Endothelial cell of umbilical vein (primary cell): ENCODE measurements around the gene PYROXD2. TPM values are rescaled to one million over a fixed set of nuclear protein-coding genes. Genes with fewer than 3 reads are reported as not detected.

Experiments used
- BruUV-seq: library from RNA; stranded (reverse); fragments of 400-500 nt; replicated peaks from 2 replicates; lab custom pipeline; 2021; lab: Mats Ljungman, UMichigan
- CTCF ChIA-PET: fragments of 300-600, 350-600 bp; sonication (Branson Sonifier 250); formaldehyde crosslinking; loops from one replicate; lab custom pipeline; 2021; ENCODE audit warnings: antibody characterized with exemption, inconsistent platforms; lab: Charles Lee
- POLR2A ChIA-PET: fragments of 300-600, 350-600 bp; sonication (Branson Sonifier 250); formaldehyde crosslinking; loops from one replicate; lab custom pipeline; 2021; ENCODE audit warnings: antibody characterized with exemption, inconsistent platforms; lab: Charles Lee
- DNase-seq: peaks from one replicate; pipeline ENCODE4 v3.0.0-alpha.2; 2011; ENCODE audit warnings: low read depth, low spot score
- FAIRE-seq: peaks from 2 replicates; lab custom pipeline; 2011; peaks lifted over from hg19 to GRCh38; lab: Jason Lieb, UNC
- H2AFZ ChIP-seq: 2 replicates; pipeline ENCODE4 v1.6.0; 2012; ENCODE audit warnings: low read depth, low read length, control low read depth, inconsistent platforms
- H3K27ac ChIP-seq: 2 replicates; pipeline ENCODE4 v1.5.1; 2011; ENCODE audit warnings: low read depth, mild to moderate bottlenecking, control low read depth, low read length, moderate library complexity; ENCODE audit not compliant: insufficient read depth
- H3K27me3 ChIP-seq, 2 experiments: 2 replicates each; pipeline versions ENCODE4 v1.6.0 to v1.6.1; 2011; ENCODE audit warnings: low read length in 2 of 2, mixed read lengths in 1 of 2; ENCODE audit not compliant: control insufficient read depth in 2 of 2, insufficient read depth in 2 of 2
- H3K36me3 ChIP-seq, 2 experiments: 2 replicates in 1 of 2; 3 replicates in 1 of 2; pipeline ENCODE4 v1.5.1; 2011; ENCODE audit warnings: low read length in 2 of 2, mild to moderate bottlenecking in 1 of 2, moderate library complexity in 1 of 2; ENCODE audit not compliant: control insufficient read depth in 2 of 2, insufficient read depth in 2 of 2; ENCODE audit errors: extremely low read depth in 1 of 2
- H3K4me1 ChIP-seq: 3 replicates; pipeline ENCODE4 v1.5.1; 2011; ENCODE audit warnings: mild to moderate bottlenecking, low read length; ENCODE audit not compliant: control insufficient read depth, insufficient read depth; ENCODE audit errors: extremely low read depth
- H3K4me2 ChIP-seq: 2 replicates; pipeline ENCODE4 v1.6.1; 2011; ENCODE audit warnings: low read length, control low read depth, mixed read lengths; ENCODE audit not compliant: insufficient read depth
- H3K4me3 ChIP-seq, 3 experiments: fragments of 200-600 bp in 1 of 3; sonication (generic), shearing (Covaris generic) in 1 of 3; replicated peaks in 1 of 3; 2 replicates each; pipeline ENCODE4 v1.5.1; 2011 to 2016; ENCODE audit warnings: control low read depth in 3 of 3, low read length in 3 of 3, mild to moderate bottlenecking in 2 of 3, inconsistent platforms in 1 of 3, low read depth in 1 of 3, moderate library complexity in 1 of 3; ENCODE audit not compliant: insufficient read depth in 1 of 3
- H3K79me2 ChIP-seq: 2 replicates; pipeline ENCODE4 v1.6.0; 2012; ENCODE audit warnings: low read length, inconsistent platforms; ENCODE audit not compliant: control insufficient read depth, insufficient read depth
- H3K9ac ChIP-seq: replicated peaks from 2 replicates; pipeline ENCODE3; 2011; ENCODE audit warnings: low read length, control low read depth; ENCODE audit not compliant: insufficient read depth; ENCODE audit errors: extremely low read depth
- H3K9me1 ChIP-seq: replicated peaks from 3 replicates; pipeline ENCODE4 v1.6.0; 2011; ENCODE audit warnings: mild to moderate bottlenecking, low read length; ENCODE audit not compliant: control insufficient read depth, insufficient read depth; ENCODE audit errors: extremely low read depth
- H3K9me3 ChIP-seq: replicated peaks from 2 replicates; pipeline ENCODE4 v1.5.1; 2012; ENCODE audit warnings: low read length, inconsistent platforms; ENCODE audit not compliant: control insufficient read depth, insufficient read depth
- H4K20me1 ChIP-seq: replicated peaks from 2 replicates; pipeline ENCODE3; 2011; ENCODE audit warnings: mild to moderate bottlenecking, low read length; ENCODE audit not compliant: control insufficient read depth, insufficient read depth; ENCODE audit errors: extremely low read depth
- EZH2 ChIP-seq: IDR thresholded peaks from 2 replicates; pipeline ENCODE4 v1.6.1; 2012; ENCODE audit warnings: borderline replicate concordance, low read depth, mild to moderate bottlenecking, moderate library complexity, low read length, inconsistent platforms; ENCODE audit not compliant: severe bottlenecking
- FOS ChIP-seq: IDR thresholded peaks from 2 replicates; pipeline ENCODE4 v1.6.1; 2011; ENCODE audit warnings: mild to moderate bottlenecking, low read length, moderate library complexity, borderline replicate concordance; ENCODE audit not compliant: insufficient read depth
- GATA2 ChIP-seq: IDR thresholded peaks from 2 replicates; pipeline ENCODE4 v1.7.0; 2011; ENCODE audit warnings: low read depth, mild to moderate bottlenecking, moderate library complexity, mixed read lengths, low read length; ENCODE audit not compliant: insufficient read length, insufficient read depth
- JUN ChIP-seq: IDR thresholded peaks from 2 replicates; pipeline ENCODE4 v1.6.1; 2011; ENCODE audit warnings: borderline replicate concordance, low read depth; ENCODE audit not compliant: insufficient read length, insufficient read depth
- MYC ChIP-seq: IDR thresholded peaks from one replicate; pipeline ENCODE4 v1.6.1; 2011; ENCODE audit warnings: mild to moderate bottlenecking, low read depth, low read length
- POLR2A ChIP-seq: IDR thresholded peaks from 2 replicates; pipeline ENCODE4 v1.6.1; 2012; ENCODE audit warnings: low read depth, mild to moderate bottlenecking, control low read depth, low read length
- POLR2AphosphoS5 ChIP-seq: IDR thresholded peaks from 2 replicates; pipeline ENCODE4 v1.6.1; 2012; ENCODE audit warnings: low read depth, mild to moderate bottlenecking, control low read depth, low read length, moderate library complexity; ENCODE audit not compliant: insufficient read depth
- dilution Hi-C: fragments of 300-500 bp; cut with MboI; formaldehyde crosslinking; loops from one replicate; pipeline ENCODE4 v1.15.0; 2019; ENCODE audit warnings: low sequenced_read_pairs; ENCODE audit not compliant: extremely low pct_ligation_motif_present
- intact Hi-C: fragments of 100-400 bp; cut with micrococcal nuclease; formaldehyde crosslinking; loops from one replicate; pipeline ENCODE4 v1.10.0; 2022
- polyA plus RNA-seq, 4 experiments: library from polyadenylated mRNA; depleted of rRNA in 3 of 4; stranded (reverse) in 3 of 4; unstranded in 1 of 4; fragments of >200 nt; gene quantifications; 2 replicates each; pipeline versions ENCODE4 v1.2.1 to v1.2.3, GENCODE V29; 2011 to 2012; ENCODE audit warnings: missing spikeins in 1 of 4
- total RNA-seq: library from RNA; stranded (reverse); gene quantifications from 2 replicates; pipeline ENCODE4 v1.2.3, GENCODE V29; 2021
- TF ChIP-seq, protein P1 (sequence below), 2 donors: IDR thresholded peaks; 1 replicate in 1 of 2; 2 replicates in 1 of 2; pipeline ENCODE4 v1.5.1; 2011; ENCODE audit warnings: low read length in 2 of 2, mild to moderate bottlenecking in 2 of 2, moderate library complexity in 2 of 2, control low read depth in 1 of 2, inconsistent platforms in 1 of 2, low read depth in 1 of 2; ENCODE audit not compliant: insufficient read depth in 1 of 2; ENCODE audit errors: extremely low read depth in 1 of 2
- TF ChIP-seq, protein P2 (sequence below): IDR thresholded peaks from 2 replicates; pipeline ENCODE4 v1.6.1; 2011; ENCODE audit not compliant: insufficient read depth, insufficient read length

The PYROXD2 gene
- total and polyA plus RNA-seq, 2 donors (not counting 3 experiments of a cell fraction or from before 2014, with no cell fraction given) = 7.0 to 13.7 TPM

DNA sequence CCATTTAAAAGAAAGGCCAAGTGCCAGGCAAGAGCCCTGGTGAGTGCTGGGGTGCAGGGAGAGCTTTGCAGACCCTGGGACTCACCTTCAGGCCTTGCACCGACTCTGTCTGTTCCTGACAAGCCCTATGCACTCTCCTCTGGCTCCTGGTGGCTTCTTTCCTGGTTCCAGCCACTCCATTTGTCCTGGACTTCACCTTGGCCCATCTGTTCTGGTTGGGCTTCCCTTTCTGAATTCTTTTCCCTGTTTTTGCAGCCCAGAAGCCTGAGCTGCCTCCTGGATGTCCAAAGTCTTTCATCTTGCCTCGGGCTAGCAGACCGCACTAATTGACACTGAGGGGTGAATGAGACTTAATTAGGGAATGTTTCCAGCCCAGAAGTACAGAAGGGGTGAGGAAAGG lies 60.5 kb downstream of the PYROXD2 start:
- ChIA-PET CTCF (no interaction called here), POLR2A (no interaction called here)
- Histone ChIP-seq H3K27me3 (peaks cover 38 to 39% of the 10 kb centered on the region in 2 experiments), H3K36me3 (no peaks in the 10 kb centered on the region), H3K9me3 (no peaks in the 10 kb centered on the region), H3K79me2 (no peaks in the 10 kb centered on the region), H3K4me1 (peaks cover 11% of the 10 kb centered on the region), H3K27ac (no peak overlapping the region), H3K4me2 (no peak overlapping the region), H2AFZ (no peak overlapping the region), H3K9me1 (no peaks in the 10 kb centered on the region), H3K4me3 (no peak overlapping the region), H4K20me1 (no peaks in the 10 kb centered on the region), H3K9ac (no peak overlapping the region)
- TF ChIP-seq GATA2 (no peak), FOS (no peak), POLR2A (no peak), POLR2AphosphoS5 (no peak), EZH2 (no peak), JUN (no peak), MYC (no peak)
- TF ChIP-seq, protein P1, sequence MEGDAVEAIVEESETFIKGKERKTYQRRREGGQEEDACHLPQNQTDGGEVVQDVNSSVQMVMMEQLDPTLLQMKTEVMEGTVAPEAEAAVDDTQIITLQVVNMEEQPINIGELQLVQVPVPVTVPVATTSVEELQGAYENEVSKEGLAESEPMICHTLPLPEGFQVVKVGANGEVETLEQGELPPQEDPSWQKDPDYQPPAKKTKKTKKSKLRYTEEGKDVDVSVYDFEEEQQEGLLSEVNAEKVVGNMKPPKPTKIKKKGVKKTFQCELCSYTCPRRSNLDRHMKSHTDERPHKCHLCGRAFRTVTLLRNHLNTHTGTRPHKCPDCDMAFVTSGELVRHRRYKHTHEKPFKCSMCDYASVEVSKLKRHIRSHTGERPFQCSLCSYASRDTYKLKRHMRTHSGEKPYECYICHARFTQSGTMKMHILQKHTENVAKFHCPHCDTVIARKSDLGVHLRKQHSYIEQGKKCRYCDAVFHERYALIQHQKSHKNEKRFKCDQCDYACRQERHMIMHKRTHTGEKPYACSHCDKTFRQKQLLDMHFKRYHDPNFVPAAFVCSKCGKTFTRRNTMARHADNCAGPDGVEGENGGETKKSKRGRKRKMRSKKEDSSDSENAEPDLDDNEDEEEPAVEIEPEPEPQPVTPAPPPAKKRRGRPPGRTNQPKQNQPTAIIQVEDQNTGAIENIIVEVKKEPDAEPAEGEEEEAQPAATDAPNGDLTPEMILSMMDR (IDR thresholded peaks at IDR 0.05; ENCODE audit: extremely low read depth in 1 of 2, insufficient read depth in 1 of 2, low read depth in 1 of 2, low read length in 2 of 2) = no peak
- TF ChIP-seq, protein P2, sequence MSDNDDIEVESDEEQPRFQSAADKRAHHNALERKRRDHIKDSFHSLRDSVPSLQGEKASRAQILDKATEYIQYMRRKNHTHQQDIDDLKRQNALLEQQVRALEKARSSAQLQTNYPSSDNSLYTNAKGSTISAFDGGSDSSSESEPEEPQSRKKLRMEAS = no peak
- intact Hi-C loops = no loop called here
- dilution Hi-C loops = no loop called here
- no peak for FAIRE-seq
- DNase-seq = no peak
- BruUV-seq = no TSS peak
